GM21526 (cell line): ENCODE data around the gene ZDHHC7.

Experiments
- ATAC-seq: cut with Tn5 transposase; IDR thresholded peaks from one replicate; pipeline ENCODE4 v1.9.1; 2021; ENCODE audit warnings: moderate library complexity; ENCODE audit not compliant: unreplicated experiment, low FRiP score

ZDHHC7 gene

GRCh38 chr16:84999857-85000480, 11.4 kb downstream of the ZDHHC7 start:
- ATAC-seq, result no peak

- no peak for ATAC-seq
Measured at GRCh38 chr16:84999200-84999599, 12.1 kb downstream of the ZDHHC7 start.

DNA sequence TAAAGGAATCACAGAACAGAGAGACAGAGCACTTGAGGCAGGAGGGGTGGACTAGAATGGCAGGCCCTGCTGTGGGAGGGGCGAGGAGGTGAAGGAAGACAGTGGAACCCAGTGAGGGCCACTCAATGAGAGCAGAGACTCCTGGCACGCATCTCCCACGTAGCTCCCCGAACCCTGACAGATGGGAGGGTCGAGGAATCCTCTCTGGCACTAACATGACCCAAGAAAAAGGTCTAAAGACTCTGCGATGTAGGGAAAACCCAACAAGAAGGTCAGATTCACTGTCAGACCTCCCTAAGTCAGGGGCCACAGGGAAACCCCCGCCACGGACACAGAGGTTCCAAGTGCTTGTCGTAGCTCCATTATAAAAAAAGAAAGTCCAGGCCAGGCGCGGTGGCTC, 15.0 kb downstream of the ZDHHC7 start:
- no peak for ATAC-seq

DNA sequence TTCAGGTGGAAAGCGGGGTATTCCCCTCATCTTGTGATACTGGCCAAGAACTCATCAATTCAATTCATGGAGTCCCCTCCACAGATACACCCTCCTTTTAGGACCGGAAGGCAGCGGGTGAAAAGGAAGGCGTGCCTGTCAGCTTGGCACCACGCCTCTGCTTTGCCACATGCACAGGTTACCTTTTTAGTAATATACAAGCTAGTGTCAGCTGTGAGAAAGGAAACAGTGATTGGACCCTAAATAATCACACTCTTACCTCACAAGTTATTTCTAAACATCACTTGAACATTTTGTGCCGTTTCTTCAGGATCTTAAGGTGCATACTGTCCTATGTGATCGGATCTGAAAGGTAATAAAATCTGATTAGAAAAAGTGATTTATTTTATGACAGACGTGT, 15.7 kb downstream of the ZDHHC7 start:
- ATAC-seq, result no peak

GRCh38 chr16:84993926-84994325, 17.4 kb downstream of the ZDHHC7 start:
- no peak for ATAC-seq

DNA sequence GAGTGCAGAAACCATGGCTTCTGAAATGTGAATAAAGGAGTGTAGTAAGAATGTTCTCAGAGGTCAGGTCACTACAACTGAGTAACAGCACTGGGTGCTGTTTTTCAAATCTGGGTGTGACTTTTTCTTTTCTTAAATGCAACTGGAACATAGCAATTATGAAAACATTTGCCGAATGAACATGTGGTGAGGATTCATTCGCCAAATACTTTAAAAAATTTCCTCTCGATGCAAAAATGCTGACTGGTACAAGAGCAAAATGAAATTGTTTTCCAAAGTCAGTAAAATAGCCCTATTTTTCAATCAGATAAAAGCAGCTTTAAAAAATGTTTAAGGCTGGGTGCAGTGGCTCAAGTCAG, 18.6 kb downstream of the ZDHHC7 start:
- no peak for ATAC-seq

GRCh38 chr16:84990782-84991181, 20.6 kb downstream of the ZDHHC7 start:
- ATAC-seq, result no peak

- ATAC-seq, result no peak
Measured at GRCh38 chr16:84989749-84990620, 21.4 kb downstream of the ZDHHC7 start.

- no peak for ATAC-seq
Measured at GRCh38 chr16:84988328-84989080, 22.8 kb downstream of the ZDHHC7 start.

DNA sequence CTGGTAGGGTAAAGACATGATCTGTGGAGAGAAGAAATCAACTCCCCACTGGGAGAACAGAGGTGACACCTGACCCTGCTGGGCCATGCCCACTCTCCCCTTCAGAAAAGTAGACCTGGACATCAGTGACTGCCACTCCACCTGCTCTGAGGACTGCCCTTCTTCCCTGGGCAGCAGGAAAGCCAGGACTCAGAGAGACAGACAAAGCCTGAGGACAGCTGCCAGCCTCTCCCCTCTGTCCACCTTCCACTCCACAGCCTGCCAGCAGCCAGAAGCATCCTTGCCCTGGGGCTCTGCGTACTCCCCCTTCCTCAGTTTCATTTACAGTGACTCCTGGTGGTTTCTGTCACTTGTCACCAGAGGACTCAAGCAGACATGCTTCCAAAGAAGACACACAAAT, 24.5 kb downstream of the ZDHHC7 start:
- no peak for ATAC-seq

GRCh38 chr16:84986102-84986501, 25.2 kb downstream of the ZDHHC7 start:
- no peak for ATAC-seq

DNA sequence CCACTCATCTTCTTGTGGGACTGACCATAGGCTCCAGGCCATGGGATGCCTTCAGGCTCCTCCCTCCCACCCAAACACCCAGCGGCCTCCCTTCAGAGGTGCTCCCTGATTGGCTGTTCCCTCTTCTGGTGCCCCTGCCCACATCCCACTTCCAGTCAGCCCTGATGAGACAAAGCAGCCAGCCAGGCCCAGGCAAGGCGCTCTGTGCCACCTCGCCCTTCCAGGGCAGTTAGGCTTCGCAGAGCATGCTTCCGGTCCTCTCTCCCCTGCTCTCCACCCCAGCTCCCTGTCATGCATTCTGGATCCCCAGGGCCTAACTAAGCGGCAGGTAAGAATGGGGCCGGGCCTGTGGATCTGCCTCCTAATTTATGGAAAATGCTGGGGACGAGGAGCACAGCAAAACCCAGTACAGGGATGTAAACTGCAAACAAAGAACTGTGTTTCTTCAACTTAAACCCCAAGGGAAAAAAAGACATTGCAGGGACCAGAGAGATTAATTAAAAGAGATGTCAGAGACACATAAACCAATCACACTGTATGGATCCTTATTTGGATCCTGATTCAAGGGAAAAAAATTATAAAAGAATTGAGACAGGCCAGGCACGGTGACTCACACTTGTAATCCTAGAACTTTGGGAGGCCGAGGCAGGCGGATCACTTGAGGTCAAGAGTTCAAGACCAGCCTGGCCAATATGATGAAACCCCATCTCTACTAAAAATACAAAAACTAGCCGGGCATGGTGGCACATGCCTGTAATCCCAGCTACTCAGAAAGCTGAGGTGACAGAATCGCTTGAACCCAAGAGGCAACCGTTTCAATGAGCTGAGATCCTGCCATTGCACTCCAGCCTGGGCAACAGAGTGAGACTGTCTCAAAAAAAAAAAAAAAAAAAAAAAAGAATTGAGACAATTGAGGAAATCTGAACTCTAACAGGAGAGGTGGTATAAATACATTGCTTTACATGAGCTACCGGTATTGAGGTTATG, 26.0 kb downstream of the ZDHHC7 start:
- no peak for ATAC-seq

DNA sequence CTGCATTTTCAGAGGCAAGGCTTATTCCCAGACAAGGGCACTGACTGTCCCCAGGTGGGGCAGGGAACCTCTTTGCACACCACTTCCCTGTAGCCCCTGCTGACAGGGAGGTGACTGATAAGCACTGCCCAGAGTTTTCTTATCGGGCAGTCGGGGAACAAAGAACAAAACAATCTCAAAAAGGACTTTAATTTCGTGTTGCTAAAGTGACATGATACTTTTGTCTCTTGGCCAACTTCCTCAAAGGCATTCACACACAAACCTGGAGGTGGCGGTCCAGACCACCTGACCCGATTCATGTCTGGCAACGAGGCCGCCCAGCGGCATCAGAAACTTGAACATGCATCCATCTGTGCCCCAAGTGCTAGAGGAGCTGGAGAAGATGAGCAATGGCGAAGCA, 28.9 kb downstream of the ZDHHC7 start:
- no peak for ATAC-seq

GRCh38 chr16:84979516-84979915, 31.8 kb downstream of the ZDHHC7 start:
- no peak for ATAC-seq

DNA sequence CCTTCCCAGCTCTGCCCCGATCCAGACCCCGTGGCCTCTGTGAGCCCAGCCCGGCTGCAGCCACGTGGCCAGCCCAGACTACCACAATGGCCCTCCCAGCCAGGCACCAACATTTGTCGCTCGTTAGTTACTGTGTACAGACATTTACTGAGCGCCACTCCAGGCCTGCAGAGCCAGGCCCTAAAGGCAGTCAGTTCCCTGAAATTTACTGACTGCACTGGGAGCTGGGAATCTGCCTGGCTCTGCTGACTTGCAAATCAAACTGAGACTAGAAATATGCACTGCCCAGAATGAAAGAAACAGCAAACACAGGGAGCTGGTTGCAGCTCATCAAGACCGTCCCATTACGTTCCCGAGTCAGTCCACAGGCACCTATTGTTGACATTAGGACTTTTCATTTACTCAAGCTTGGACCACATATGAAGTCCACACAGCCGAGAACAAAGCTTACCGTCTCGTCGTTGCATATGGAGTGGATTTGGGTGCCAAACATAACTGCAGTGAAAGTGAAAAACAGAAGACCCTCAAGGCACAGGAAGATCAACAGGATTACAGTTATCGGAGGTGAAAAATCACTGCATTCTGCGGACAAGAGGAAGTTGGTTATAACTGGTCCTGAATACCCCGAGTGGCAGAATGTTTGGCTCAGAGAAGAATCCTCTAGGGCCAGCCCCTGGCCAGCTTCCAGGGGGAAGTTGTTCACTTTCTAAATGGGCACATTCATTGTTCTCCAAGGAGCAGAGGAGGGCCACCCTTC, 34.5 kb downstream of the ZDHHC7 start:
- no peak for ATAC-seq

- ATAC-seq, result no peak
Measured at GRCh38 chr16:84975522-84975921, 35.8 kb downstream of the ZDHHC7 start.

- no peak for ATAC-seq
Measured at GRCh38 chr16:84975066-84975465, 36.3 kb downstream of the ZDHHC7 start.

DNA sequence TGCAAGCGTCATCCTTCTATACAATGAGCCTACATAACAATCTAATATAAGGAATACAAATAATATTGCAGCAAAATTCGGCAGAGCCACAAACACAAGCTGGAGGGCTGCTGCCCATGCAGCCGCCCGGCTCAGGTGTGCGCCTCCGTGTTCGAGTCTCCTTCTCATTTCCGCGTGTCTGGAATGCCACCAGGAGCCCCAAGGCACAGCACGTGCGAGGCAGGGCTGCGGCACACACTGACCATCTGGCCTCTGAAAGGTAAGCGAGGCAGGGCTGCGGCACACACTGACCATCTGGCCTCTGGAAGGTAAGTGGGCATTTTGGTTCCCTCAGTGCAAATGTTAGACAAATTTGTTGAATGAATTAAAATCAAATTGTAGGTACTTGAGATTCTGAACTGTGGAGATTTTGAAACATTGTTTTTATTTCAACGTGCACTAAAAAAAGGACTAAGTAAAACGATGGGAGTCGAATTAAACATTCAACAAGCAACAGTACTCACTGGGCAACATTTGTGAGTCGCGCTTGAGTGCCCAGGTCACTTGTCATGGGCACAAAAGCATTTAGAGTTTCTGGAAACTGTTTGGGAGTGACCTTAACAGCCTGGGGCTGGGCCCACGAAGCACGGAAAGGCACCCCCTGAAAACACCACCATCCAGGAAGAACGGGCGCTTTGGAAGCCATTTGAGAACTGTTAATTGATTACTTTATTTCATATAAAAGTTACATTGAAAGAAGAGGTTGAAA, 37.4 kb downstream of the ZDHHC7 start:
- no peak for ATAC-seq

- no peak for ATAC-seq
Measured at GRCh38 chr16:84973236-84973635, 38.1 kb downstream of the ZDHHC7 start.
